OCI-LY3 (cell line): ENCODE results near the gene MACROD1.

Experiments
- H2AFZ ChIP-seq: fragments of 200-600, 300-600 bp; shearing (Covaris generic); 2 replicates; pipeline ENCODE4 v1.6.0; 2014; ENCODE audit warnings: antibody characterized with exemption, low read depth, low read length
- H3K27ac ChIP-seq: fragments of 200-600, 300-600 bp; sonication (generic); 2 replicates; pipeline ENCODE4 v1.5.1; 2014; ENCODE audit warnings: mild to moderate bottlenecking, low read length, moderate library complexity, mixed read lengths
- H3K27me3 ChIP-seq: fragments of 200-600, 300-600 bp; sonication (generic); 2 replicates; pipeline ENCODE4 v1.6.1; 2014; ENCODE audit warnings: low read depth, low read length, mixed read lengths
- H3K36me3 ChIP-seq: fragments of 200-600, 300-600 bp; sonication (generic); replicated peaks from 2 replicates; pipeline ENCODE3; 2014; ENCODE audit warnings: low read depth, low read length, mixed read lengths
- H3K4me1 ChIP-seq: fragments of 300-600, 200-600 bp; sonication (generic); 2 replicates; pipeline ENCODE4 v1.6.1; 2014; ENCODE audit warnings: low read length, mixed read lengths
- H3K4me2 ChIP-seq: fragments of 200-600, 300-600 bp; sonication (generic); 2 replicates; pipeline ENCODE4 v1.6.1; 2014; ENCODE audit warnings: low read length, mixed read lengths
- H3K4me3 ChIP-seq: fragments of 300-600, 200-600 bp; sonication (generic); 2 replicates; pipeline ENCODE4 v1.5.1; 2014; ENCODE audit warnings: antibody characterized with exemption, mild to moderate bottlenecking, low read length, moderate library complexity
- H3K79me2 ChIP-seq: fragments of 300-600, 200-600 bp; shearing (Covaris generic); 2 replicates; pipeline ENCODE4 v1.6.1; 2014; ENCODE audit warnings: mild to moderate bottlenecking, low read length, mixed read lengths
- H3K9ac ChIP-seq: fragments of 300-600, 200-600 bp; shearing (Covaris generic); 2 replicates; pipeline ENCODE4 v1.6.0; 2014; ENCODE audit warnings: mild to moderate bottlenecking, low read length, moderate library complexity
- H3K9me3 ChIP-seq: fragments of 200-600, 300-600 bp; shearing (Covaris generic); 2 replicates; pipeline ENCODE4 v1.6.1; 2014; ENCODE audit warnings: low read length, mixed read lengths; ENCODE audit not compliant: insufficient read depth
- H4K20me1 ChIP-seq: fragments of 200-600, 300-600 bp; sonication (generic); 2 replicates; pipeline ENCODE4 v1.6.1; 2016; ENCODE audit warnings: low read length, mixed read lengths; ENCODE audit not compliant: insufficient read depth
- CTCF ChIP-seq: fragments of 200-600, 300-600 bp; sonication (generic); IDR thresholded peaks from 2 replicates; pipeline ENCODE4 v1.5.1; 2014; ENCODE audit warnings: antibody characterized with exemption, low read length, low read depth
- EZH2phosphoT487 ChIP-seq: fragments of 200-600 bp; shearing (Covaris generic); IDR thresholded peaks from 2 replicates; pipeline ENCODE4 v1.6.1; 2018; ENCODE audit warnings: antibody characterized with exemption, mixed run types, low read depth

MACROD1 gene

DNA sequence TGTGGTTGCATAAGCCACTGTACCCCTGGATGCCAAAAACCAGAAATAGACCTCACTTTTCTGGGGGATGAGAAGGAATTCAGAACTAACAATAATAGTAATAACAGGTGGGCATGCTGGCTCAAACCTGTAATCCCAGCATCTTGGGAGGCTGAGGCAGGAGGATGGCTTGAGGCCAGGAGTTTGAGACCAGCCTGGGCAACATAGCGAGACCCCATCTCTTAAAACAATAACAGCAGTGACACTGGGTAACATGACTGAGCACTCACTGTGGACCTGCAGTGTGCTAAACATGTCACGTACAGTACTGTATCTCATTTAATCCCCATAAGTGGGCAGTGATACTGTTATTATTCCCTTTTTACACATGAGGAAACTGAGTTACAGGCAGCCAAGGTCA, 120.2 kb downstream of the MACROD1 start:
- no peaks in the 10 kb centered on the region for H3K36me3 ChIP-seq
- no peak overlapping the region for H2AFZ ChIP-seq
- H3K27me3 ChIP-seq, result no peaks in the 10 kb centered on the region
- no peaks in the 10 kb centered on the region for H3K9me3 ChIP-seq
- no peak for TF ChIP-seq EZH2phosphoT487
- no peak for TF ChIP-seq CTCF
- no peak overlapping the region for H3K4me3 ChIP-seq
- H3K9ac ChIP-seq, result no peak overlapping the region
- H4K20me1 ChIP-seq, result peaks cover 6% of the 10 kb centered on the region; the same call in 1 of the 2 replicates
- no peak overlapping the region for H3K4me2 ChIP-seq
- no peak overlapping the region for H3K27ac ChIP-seq
- no peaks in the 10 kb centered on the region for H3K4me1 ChIP-seq
- no peaks in the 10 kb centered on the region for H3K79me2 ChIP-seq

GRCh38 chr11:64044730-64045393, 121.1 kb downstream of the MACROD1 start:
- H3K27me3 ChIP-seq, result no peaks in the 10 kb centered on the region
- no peak overlapping the region for H3K9ac ChIP-seq

DNA sequence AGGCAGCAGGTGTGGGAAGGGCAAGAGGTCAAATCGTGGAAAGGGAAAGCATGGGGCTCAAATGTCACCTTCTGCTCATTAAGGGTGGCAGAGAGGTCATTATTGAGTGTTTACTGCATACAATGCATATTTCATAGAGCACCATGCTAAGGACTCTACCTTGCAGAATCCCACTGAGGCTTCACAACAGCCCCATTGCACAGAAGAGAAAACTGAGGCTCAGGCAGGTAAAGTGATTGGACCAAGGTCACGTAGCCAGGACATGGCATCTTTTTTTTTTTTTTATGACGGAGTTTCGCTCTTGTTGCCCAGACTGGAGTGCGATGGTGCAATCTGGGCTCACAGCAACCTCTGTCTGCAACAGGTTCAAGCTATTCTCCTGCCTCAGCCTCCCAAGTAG, 122.4 kb downstream of the MACROD1 start:
- Histone ChIP-seq H3K4me3 (no peak overlapping the region), H3K79me2 (no peaks in the 10 kb centered on the region), H3K36me3 (no peaks in the 10 kb centered on the region), H3K4me1 (no peaks in the 10 kb centered on the region), H3K27me3 (no peaks in the 10 kb centered on the region), H3K4me2 (no peak overlapping the region), H4K20me1 (0 out of 2 replicates have a peak, but pooled peaks cover under 1% of the 10 kb centered on the region), H3K27ac (no peak overlapping the region), H3K9me3 (no peaks in the 10 kb centered on the region), H2AFZ (no peak overlapping the region), H3K9ac (no peak overlapping the region)
- TF ChIP-seq EZH2phosphoT487, result no peak
- TF ChIP-seq CTCF, result no peak

More at GRCh38 chr11:64044730-64045393, 121.1 kb downstream of the MACROD1 start:
- Histone ChIP-seq H3K4me1 (no peaks in the 10 kb centered on the region), H4K20me1 (peaks cover 6% of the 10 kb centered on the region; the same call in 1 of the 2 replicates), H3K27ac (no peak overlapping the region), H2AFZ (no peak overlapping the region), H3K79me2 (no peaks in the 10 kb centered on the region), H3K9me3 (no peaks in the 10 kb centered on the region), H3K4me2 (no peak overlapping the region), H3K36me3 (no peaks in the 10 kb centered on the region), H3K4me3 (no peak overlapping the region)
- no peak for TF ChIP-seq CTCF
- TF ChIP-seq EZH2phosphoT487, result no peak

DNA sequence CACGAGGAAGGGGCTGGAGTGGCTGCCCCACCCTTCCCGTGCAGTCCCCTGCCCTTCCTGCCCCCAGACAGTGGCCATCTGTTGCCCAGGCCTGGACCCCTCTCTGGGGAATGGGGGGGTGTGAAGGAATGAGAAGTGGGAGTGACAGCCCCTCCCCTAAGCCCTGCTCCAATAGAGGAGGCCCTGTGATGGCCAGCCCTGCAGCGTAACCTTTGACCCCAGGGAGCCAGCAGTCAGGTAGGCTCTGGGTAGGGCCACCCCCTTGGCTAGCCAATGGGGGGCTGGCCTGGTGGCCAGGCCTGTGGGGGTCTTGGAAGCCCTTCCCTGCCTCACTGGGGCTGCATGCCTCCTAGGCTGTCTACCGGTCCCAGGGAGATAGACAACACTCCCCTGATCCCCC, 123.6 kb downstream of the MACROD1 start:
- no peak overlapping the region for H3K9ac ChIP-seq
- H3K36me3 ChIP-seq, result no peaks in the 10 kb centered on the region
- no peaks in the 10 kb centered on the region for H3K27me3 ChIP-seq
- no peak overlapping the region for H3K27ac ChIP-seq
- H3K9me3 ChIP-seq, result no peaks in the 10 kb centered on the region
- no peak overlapping the region for H2AFZ ChIP-seq
- no peaks in the 10 kb centered on the region for H4K20me1 ChIP-seq
- TF ChIP-seq CTCF (no peak), EZH2phosphoT487 (no peak)
- no peak overlapping the region for H3K4me2 ChIP-seq
- no peaks in the 10 kb centered on the region for H3K79me2 ChIP-seq
- no peaks in the 10 kb centered on the region for H3K4me1 ChIP-seq
- H3K4me3 ChIP-seq, result no peak overlapping the region
